H1 (cell line): ENCODE measurements around the gene KANSL1. TPM values are rescaled to one million over a fixed set of nuclear protein-coding genes. Genes with fewer than 3 reads are reported as not detected.

Experiments
- CTCF ChIA-PET: fragments of 300-600 bp; sonication (Branson Sonifier 250); formaldehyde crosslinking; loops from one replicate; lab custom pipeline; 2021; ENCODE audit not compliant: partially characterized antibody; lab: Charles Lee
- POLR2A ChIA-PET: fragments of 300-600 bp; sonication (Branson Sonifier 250); formaldehyde crosslinking; loops from one replicate; lab custom pipeline; 2021; ENCODE audit warnings: inconsistent platforms; ENCODE audit not compliant: partially characterized antibody; lab: Charles Lee
- DNase-seq, 2 experiments: peaks; one replicate each; pipeline versions ENCODE4 v3.0.0 to v3.0.0-alpha.2; 2010 to 2022; ENCODE audit warnings: low spot score in 2 of 2, low read depth in 1 of 2, mixed read lengths in 1 of 2
- FAIRE-seq: peaks from 2 replicates; lab custom pipeline; 2011; peaks lifted over from hg19 to GRCh38; lab: Jason Lieb, UNC
- H2AFZ ChIP-seq: 2 replicates; pipeline ENCODE4 v1.8.1; 2012; ENCODE audit warnings: low read length, inconsistent platforms
- H2AK5ac ChIP-seq: 2 replicates; pipeline ENCODE4 v1.6.1; 2013; ENCODE audit warnings: low read depth, low read length
- H2BK120ac ChIP-seq: replicated peaks from 2 replicates; pipeline ENCODE3; 2013; ENCODE audit warnings: low read depth, low read length, inconsistent platforms
- H2BK12ac ChIP-seq: 2 replicates; pipeline ENCODE4 v1.6.1; 2013; ENCODE audit warnings: low read depth, low read length
- H2BK15ac ChIP-seq: 2 replicates; pipeline ENCODE4 v1.6.1; 2013; ENCODE audit warnings: low read length
- H2BK20ac ChIP-seq: 2 replicates; pipeline ENCODE4 v1.6.1; 2013; ENCODE audit warnings: low read length
- H2BK5ac ChIP-seq: 2 replicates; pipeline ENCODE4 v1.6.1; 2013; ENCODE audit warnings: low read depth, low read length
- H3K14ac ChIP-seq: 2 replicates; pipeline ENCODE4 v1.6.1; 2013; ENCODE audit warnings: inconsistent platforms; ENCODE audit not compliant: insufficient read length
- H3K18ac ChIP-seq: 2 replicates; pipeline ENCODE4 v1.6.1; 2013; ENCODE audit warnings: low read length; ENCODE audit errors: extremely low read depth
- H3K23ac ChIP-seq: 2 replicates; pipeline ENCODE4 v1.6.1; 2013; ENCODE audit warnings: inconsistent platforms; ENCODE audit not compliant: insufficient read length
- H3K23me2 ChIP-seq: 2 replicates; pipeline ENCODE4 v1.6.1; 2013; ENCODE audit warnings: low read depth, low read length
- H3K27ac ChIP-seq: 2 replicates; pipeline ENCODE4 v1.6.1; 2011; ENCODE audit warnings: low read depth, low read length, inconsistent platforms
- H3K27me3 ChIP-seq, 4 experiments: replicated peaks in 1 of 4; 1 replicate in 1 of 4; 2 replicates in 3 of 4; pipeline versions ENCODE4 v1.6.1 to v1.8.1; 2011 to 2013; ENCODE audit warnings: low read length in 3 of 4, mild to moderate bottlenecking in 3 of 4, inconsistent platforms in 2 of 4, mixed read lengths in 2 of 4, moderate library complexity in 1 of 4; ENCODE audit not compliant: control insufficient read depth in 3 of 4, insufficient read depth in 3 of 4; ENCODE audit errors: extremely low read depth in 1 of 4
- H3K36me3 ChIP-seq, 4 experiments: 2 replicates each; pipeline versions ENCODE4 v1.6.1 to v1.8.1; 2011 to 2013; ENCODE audit warnings: mild to moderate bottlenecking in 4 of 4, low read length in 3 of 4, moderate library complexity in 2 of 4, control low read depth in 1 of 4, inconsistent platforms in 1 of 4; ENCODE audit not compliant: insufficient read depth in 4 of 4, control insufficient read depth in 2 of 4
- H3K4ac ChIP-seq: replicated peaks from 2 replicates; pipeline ENCODE3; 2013; ENCODE audit warnings: low read length, low read depth, mixed read lengths, inconsistent platforms; ENCODE audit not compliant: insufficient read length
- H3K4me1 ChIP-seq, 4 experiments: replicated peaks in 1 of 4; 1 replicate in 1 of 4; 2 replicates in 3 of 4; pipeline versions ENCODE4 v1.6.1 to v1.8.1; 2011 to 2013; ENCODE audit warnings: low read length in 3 of 4, inconsistent platforms in 2 of 4, mixed read lengths in 1 of 4; ENCODE audit not compliant: insufficient read depth in 4 of 4, control insufficient read depth in 3 of 4
- H3K4me2 ChIP-seq, 2 experiments: 2 replicates each; pipeline versions ENCODE4 v1.6.1 to v1.8.1; 2011 to 2013; ENCODE audit warnings: low read depth in 2 of 2, low read length in 2 of 2, control low read depth in 1 of 2, inconsistent platforms in 1 of 2, mild to moderate bottlenecking in 1 of 2; ENCODE audit not compliant: insufficient read depth in 1 of 2
- H3K4me3 ChIP-seq, 4 experiments: fragments of 200-600, 300-600 bp in 1 of 4; sonication (generic), shearing (Covaris generic), sonication (Bioruptor Twin) in 1 of 4; 2 replicates each; pipeline versions ENCODE4 v1.5.1 to v1.8.1; 2011 to 2016; ENCODE audit warnings: low read length in 4 of 4, low read depth in 3 of 4, control low read depth in 2 of 4, inconsistent platforms in 2 of 4, mild to moderate bottlenecking in 2 of 4, mixed read lengths in 1 of 4, moderate library complexity in 1 of 4; ENCODE audit not compliant: insufficient read depth in 2 of 4; ENCODE audit errors: extremely low read depth in 1 of 4
- H3K56ac ChIP-seq: replicated peaks from 2 replicates; pipeline ENCODE3; 2013; ENCODE audit warnings: low read depth, mild to moderate bottlenecking, mixed read lengths, low read length, inconsistent platforms; ENCODE audit not compliant: insufficient read length
- H3K79me1 ChIP-seq: 2 replicates; pipeline ENCODE4 v1.6.1; 2013; ENCODE audit warnings: low read depth, low read length, control low read depth
- H3K79me2 ChIP-seq, 2 experiments: 2 replicates each; pipeline versions ENCODE4 v1.6.1 to v1.8.1; 2012 to 2013; ENCODE audit warnings: low read length in 2 of 2, mild to moderate bottlenecking in 2 of 2, inconsistent platforms in 1 of 2; ENCODE audit not compliant: insufficient read depth in 2 of 2, control insufficient read depth in 1 of 2
- H3K9ac ChIP-seq, 4 experiments: replicated peaks in 1 of 4; 1 replicate in 1 of 4; 2 replicates in 3 of 4; pipeline versions ENCODE4 v1.6.1 to v1.8.1; 2011 to 2013; ENCODE audit warnings: low read depth in 3 of 4, low read length in 3 of 4, control low read depth in 2 of 4, mild to moderate bottlenecking in 2 of 4, moderate library complexity in 2 of 4, inconsistent platforms in 1 of 4; ENCODE audit errors: extremely low read depth in 1 of 4
- H3K9me3 ChIP-seq, 2 experiments: 2 replicates each; pipeline versions ENCODE4 v1.6.1 to v1.8.1; 2012 to 2013; ENCODE audit warnings: mild to moderate bottlenecking in 2 of 2, moderate library complexity in 2 of 2, control low read depth in 1 of 2, inconsistent platforms in 1 of 2, low read depth in 1 of 2, low read length in 1 of 2, mixed read lengths in 1 of 2; ENCODE audit not compliant: insufficient read depth in 2 of 2
- H4K20me1 ChIP-seq, 2 experiments: replicated peaks in 1 of 2; 2 replicates each; pipeline versions ENCODE3 to v1.8.1; 2011 to 2013; ENCODE audit warnings: inconsistent platforms in 2 of 2, low read length in 2 of 2, mild to moderate bottlenecking in 1 of 2; ENCODE audit not compliant: insufficient read depth in 2 of 2, control insufficient read depth in 1 of 2
- H4K5ac ChIP-seq: 2 replicates; pipeline ENCODE4 v1.6.1; 2013; ENCODE audit warnings: low read length, low read depth, mixed read lengths, inconsistent platforms; ENCODE audit not compliant: insufficient read length
- H4K8ac ChIP-seq: 2 replicates; pipeline ENCODE4 v1.8.0; 2013; ENCODE audit warnings: mild to moderate bottlenecking, moderate library complexity, low read length, inconsistent platforms; ENCODE audit not compliant: insufficient read depth; ENCODE audit errors: extremely low read depth
- H4K91ac ChIP-seq: replicated peaks from 2 replicates; pipeline ENCODE3; 2013; ENCODE audit warnings: low read length, mixed read lengths, inconsistent platforms; ENCODE audit not compliant: insufficient read length
- ATF2 ChIP-seq: IDR thresholded peaks from 2 replicates; pipeline ENCODE4 v1.6.1; 2012; ENCODE audit warnings: low read length, inconsistent platforms
- E2F6 ChIP-seq: IDR thresholded peaks from 2 replicates; pipeline ENCODE4 v1.6.1; 2012; ENCODE audit warnings: inconsistent platforms
- EP300 ChIP-seq, 2 experiments: IDR thresholded peaks; 1 replicate in 1 of 2; 2 replicates in 1 of 2; pipeline ENCODE4 v1.6.1; 2011 to 2012; ENCODE audit warnings: low read depth in 2 of 2, low read length in 2 of 2, mild to moderate bottlenecking in 2 of 2, borderline replicate concordance in 1 of 2, inconsistent platforms in 1 of 2, moderate library complexity in 1 of 2
- HDAC6 ChIP-seq: IDR thresholded peaks from one replicate; pipeline ENCODE4 v1.7.1; 2012; ENCODE audit warnings: low read depth, mild to moderate bottlenecking, inconsistent platforms, low read length, moderate library complexity
- MAFK ChIP-seq: IDR thresholded peaks from 2 replicates; pipeline ENCODE4 v1.6.1; 2012; ENCODE audit warnings: low read depth, mild to moderate bottlenecking, improper control_type of control experiment, low read length
- NANOG ChIP-seq: IDR thresholded peaks from 2 replicates; pipeline ENCODE4 v1.6.1; 2011; ENCODE audit warnings: low read length, low read depth, mild to moderate bottlenecking, inconsistent platforms; ENCODE audit not compliant: insufficient read depth, poor library complexity, severe bottlenecking
- RAD21 ChIP-seq, 2 experiments: IDR thresholded peaks in 1 of 2; conservative IDR thresholded peaks in 1 of 2; 2 replicates each; pipeline ENCODE4 v1.6.1; 2011; ENCODE audit warnings: low read depth in 2 of 2, low read length in 2 of 2, improper control_type of control experiment in 1 of 2, inconsistent platforms in 1 of 2, mild to moderate bottlenecking in 1 of 2, moderate library complexity in 1 of 2
- TAF1 ChIP-seq: IDR thresholded peaks from 2 replicates; pipeline ENCODE4 v1.6.1; 2011; ENCODE audit warnings: mild to moderate bottlenecking, low read depth, low read length
- USF2 ChIP-seq: IDR thresholded peaks from 2 replicates; pipeline ENCODE4 v1.6.1; 2011; ENCODE audit warnings: low read length, improper control_type of control experiment
- polyA plus RNA-seq, 7 experiments: library from polyadenylated mRNA; depleted of rRNA in 3 of 7; stranded (reverse) in 5 of 7; unstranded in 2 of 7; fragments of >200 nt in 5 of 7; fragments of 200-250 nt in 2 of 7; gene quantifications; 1 replicate in 5 of 7; 2 replicates in 1 of 7; 4 replicates in 1 of 7; pipeline versions ENCODE4 v1.2.1 to v1.2.3, GENCODE V29; 2011 to 2013; ENCODE audit warnings: missing spikeins in 2 of 7, mixed read lengths in 2 of 7
- total RNA-seq: library from RNA; stranded (reverse); fragmentation: NEBNext Ultra II Directional; extraction: Animal tissue kit (Norgen Biotek cat#: 25700); gene quantifications from 2 replicates; pipeline ENCODE4 v1.2.1, GENCODE V29; 2021

The KANSL1 gene
- total and polyA plus RNA-seq, 2 of the 8 experiments (the other 6 are each of a cell fraction or from before 2014, with no cell fraction given): 34.0 to 128 TPM

GRCh38 chr17:46151762-46152161 lies 41.5 kb downstream of the KANSL1 start:
- DNase-seq (no peak), FAIRE-seq (no peak)
- no peak overlapping the region for H2BK12ac ChIP-seq
- no peak overlapping the region for H3K27ac ChIP-seq
- H3K9me3 ChIP-seq: no peaks in the 10 kb centered on the region
- H3K14ac ChIP-seq: no peak overlapping the region
- H3K56ac ChIP-seq: no peak overlapping the region
- no peak overlapping the region for H2BK5ac ChIP-seq
- no peak overlapping the region for H2AFZ ChIP-seq
- no peak overlapping the region for H3K9ac ChIP-seq
- H3K4ac ChIP-seq: no peak overlapping the region
- no peaks in the 10 kb centered on the region for H3K36me3 ChIP-seq
- H3K18ac ChIP-seq: no peak overlapping the region
- ChIA-PET CTCF (interaction anchor here (0.6 to 3.4 kb wide), 11 partner anchors 11 to 767 kb away, joined by 3 to 9 read pairs (median 3); partner anchors contain the start of gene KANSL1), POLR2A (interaction anchor here (0.6 to 1.7 kb wide), 7 partner anchors 11 to 123 kb away, joined by 3 to 13 read pairs (median 4); no protein-coding TSS in a partner anchor)
- H3K23me2 ChIP-seq: no peaks in the 10 kb centered on the region
- no peak overlapping the region for H4K5ac ChIP-seq
- H3K27me3 ChIP-seq: no peaks in the 10 kb centered on the region
- H2BK120ac ChIP-seq: no peak overlapping the region
- H3K4me3 ChIP-seq: no peak overlapping the region
- H3K79me2 ChIP-seq: peaks cover 80 to 98% of the 10 kb centered on the region in 2 experiments
- H4K8ac ChIP-seq: no peak overlapping the region
- H2AK5ac ChIP-seq: no peak overlapping the region
- H4K91ac ChIP-seq: no peak overlapping the region
- no peak overlapping the region for H2BK15ac ChIP-seq
- H3K79me1 ChIP-seq: 0 out of 2 replicates have a peak, but pooled peaks cover 11% of the 10 kb centered on the region
- peaks cover 1 to 13% (median 8%) of the 10 kb centered on the region in 4 experiments; a peak in 6 of 7 replicates for H3K4me1 ChIP-seq
- peaks cover 51 to 79% of the 10 kb centered on the region in 2 experiments for H4K20me1 ChIP-seq
- H3K4me2 ChIP-seq: no peak overlapping the region
- H3K23ac ChIP-seq: no peak overlapping the region
- H2BK20ac ChIP-seq: no peak overlapping the region
- TF ChIP-seq ATF2 (no peak), MAFK (no peak), E2F6 (no peak), TAF1 (no peak), RAD21 (IDR thresholded peaks at IDR 0.05 in 1 of 2, conservative IDR thresholded peaks at IDR 0.05 in 1 of 2; ENCODE audit: low read depth in 2 of 2, low read length in 2 of 2) (no peak), EP300 (IDR thresholded peaks at IDR 0.05; ENCODE audit: borderline replicate concordance in 1 of 2, low read depth in 2 of 2, low read length in 2 of 2) (no peak), NANOG (no peak), HDAC6 (no peak), USF2 (no peak)
